ENCODE measurements around the gene CD177.
"Not testable (repeated sequence)": the region's sequence is repeated elsewhere in the genome, so short reads cannot be mapped to it uniquely, and the experiment has no call there.

CD177 gene

DNA sequence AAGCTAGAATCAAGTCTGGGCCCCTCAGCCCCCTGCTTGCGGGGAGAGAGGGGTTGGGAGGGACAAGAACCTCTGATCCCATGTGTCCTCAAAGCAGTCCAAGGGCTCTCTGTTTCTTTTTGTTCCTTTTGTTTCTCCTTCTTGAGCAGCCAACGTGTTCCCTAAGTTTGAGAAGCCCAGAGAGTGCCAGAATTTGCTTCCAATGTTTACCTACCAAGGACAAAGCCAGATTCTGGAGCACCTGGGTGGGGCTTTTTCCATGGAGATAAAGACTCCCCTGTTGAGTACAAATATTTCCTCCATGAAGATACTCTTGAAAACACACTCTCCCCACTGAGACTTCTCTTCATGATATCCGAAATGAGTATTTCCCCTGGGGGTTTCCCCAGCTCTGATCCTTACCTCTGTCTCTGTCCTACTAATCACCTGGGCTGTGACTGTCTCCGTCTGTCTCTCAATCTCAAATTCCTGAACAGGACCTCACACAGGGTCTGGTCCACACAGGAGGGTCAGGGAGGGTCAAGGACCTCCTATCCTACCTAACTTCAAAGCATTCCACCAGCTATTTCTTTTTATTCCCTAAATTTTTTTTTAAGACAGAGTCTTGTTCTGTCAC lies 27.4 kb downstream of the CD177 start:
- no peak for DNase-seq (ENCODE audit: low read depth in 2 of 2, low spot score in 1 of 2)

- DNase-seq (ENCODE audit: low read depth in 2 of 2, low spot score in 1 of 2) = not testable (repeated sequence)
Measured at GRCh38 chr19:43382586-43383216, 29.2 kb downstream of the CD177 start.

DNA sequence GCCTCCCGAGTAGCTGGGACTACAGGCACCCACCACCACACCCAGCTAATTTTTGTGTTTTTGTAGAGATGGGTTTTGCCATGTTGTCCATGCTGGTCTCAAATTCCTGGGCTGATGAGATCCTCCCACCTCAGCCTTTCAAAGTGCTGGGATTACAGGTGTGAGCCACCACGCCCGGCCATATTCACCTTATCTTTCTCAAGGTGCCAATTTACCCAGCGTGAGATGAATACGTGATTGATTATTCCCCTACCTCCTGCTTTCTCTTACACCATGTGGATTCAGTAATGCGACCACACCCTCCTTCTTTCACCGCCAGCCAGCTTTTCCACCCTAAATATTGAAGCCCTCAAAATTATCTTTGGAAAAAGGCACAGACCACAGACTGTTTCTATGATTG lies 29.8 kb downstream of the CD177 start:
- DNase-seq (ENCODE audit: low read depth in 2 of 2, low spot score in 1 of 2) = not testable (repeated sequence)

DNA sequence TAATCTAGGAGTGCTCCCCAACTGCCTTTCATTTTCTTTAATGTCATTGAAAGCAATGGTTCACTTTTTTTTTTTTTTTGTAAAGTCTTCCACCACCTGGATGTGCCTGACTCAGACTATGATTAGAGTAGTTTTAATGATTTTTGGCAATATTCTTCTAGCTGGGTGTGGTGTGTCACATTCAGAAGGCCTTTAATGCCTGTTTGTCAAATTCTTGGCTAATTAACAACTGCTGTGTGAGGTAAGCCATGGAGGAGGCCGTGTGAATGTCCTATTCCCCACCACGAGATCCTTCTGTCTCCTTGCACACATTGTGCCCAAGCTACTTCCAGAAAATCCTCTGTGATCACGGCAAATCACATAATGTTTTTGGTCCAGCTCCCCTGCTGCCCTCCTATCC lies 30.3 kb downstream of the CD177 start:
- not testable (repeated sequence) for DNase-seq (ENCODE audit: low read depth in 2 of 2, low spot score in 1 of 2)

GRCh38 chr19:43390903-43391551 lies 37.5 kb downstream of the CD177 start:
- not testable (repeated sequence) for DNase-seq (ENCODE audit: low read depth in 2 of 2, low spot score in 1 of 2)

DNA sequence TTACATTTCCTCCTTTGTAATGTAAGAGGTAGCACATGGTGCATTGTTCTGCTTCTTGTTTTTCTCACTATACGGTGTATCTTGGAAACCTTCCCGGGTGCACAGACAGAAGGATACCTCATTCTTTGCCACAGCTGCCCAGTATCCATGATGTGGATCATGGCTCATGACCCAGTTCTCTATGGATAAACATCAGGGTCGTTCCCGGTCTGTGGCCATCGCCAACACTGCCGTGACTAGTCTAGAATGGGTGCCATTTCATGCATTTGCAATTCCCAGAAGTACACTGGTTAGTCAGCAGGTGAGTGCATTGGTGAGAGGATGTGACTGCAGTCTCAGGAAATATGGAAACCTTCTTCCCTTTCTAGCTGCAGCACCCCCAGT lies 38.1 kb downstream of the CD177 start:
- DNase-seq (ENCODE audit: low read depth in 2 of 2, low spot score in 1 of 2) = not testable (repeated sequence)

DNA sequence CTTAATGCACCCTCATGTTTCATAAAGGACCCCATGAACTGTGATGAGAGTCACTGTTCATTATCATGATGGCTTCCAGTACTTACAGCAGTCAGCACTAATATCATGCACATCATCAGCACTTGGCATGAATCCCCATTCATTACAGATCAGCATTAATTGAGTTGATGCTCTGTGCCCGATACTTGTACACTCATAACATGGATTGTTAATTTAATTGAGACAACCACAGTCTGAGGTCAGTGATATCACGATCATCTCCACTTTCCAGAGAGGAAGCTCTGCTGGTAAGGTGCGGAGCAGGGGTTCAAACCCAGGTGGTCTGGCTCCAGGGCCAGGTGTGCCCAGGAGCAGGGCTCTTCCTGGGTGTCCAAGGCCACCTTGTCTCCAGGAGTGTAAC lies 40.0 kb downstream of the CD177 start:
- DNase-seq (ENCODE audit: low read depth in 2 of 2, low spot score in 1 of 2) = not testable (repeated sequence)

GRCh38 chr19:43395561-43395960 lies 42.1 kb downstream of the CD177 start:
- DNase-seq (ENCODE audit: low read depth in 2 of 2, low spot score in 1 of 2) = no peak

GRCh38 chr19:43406297-43406696 lies 52.8 kb downstream of the CD177 start:
- DNase-seq (ENCODE audit: low read depth in 2 of 2, low spot score in 1 of 2) = no peak

DNA sequence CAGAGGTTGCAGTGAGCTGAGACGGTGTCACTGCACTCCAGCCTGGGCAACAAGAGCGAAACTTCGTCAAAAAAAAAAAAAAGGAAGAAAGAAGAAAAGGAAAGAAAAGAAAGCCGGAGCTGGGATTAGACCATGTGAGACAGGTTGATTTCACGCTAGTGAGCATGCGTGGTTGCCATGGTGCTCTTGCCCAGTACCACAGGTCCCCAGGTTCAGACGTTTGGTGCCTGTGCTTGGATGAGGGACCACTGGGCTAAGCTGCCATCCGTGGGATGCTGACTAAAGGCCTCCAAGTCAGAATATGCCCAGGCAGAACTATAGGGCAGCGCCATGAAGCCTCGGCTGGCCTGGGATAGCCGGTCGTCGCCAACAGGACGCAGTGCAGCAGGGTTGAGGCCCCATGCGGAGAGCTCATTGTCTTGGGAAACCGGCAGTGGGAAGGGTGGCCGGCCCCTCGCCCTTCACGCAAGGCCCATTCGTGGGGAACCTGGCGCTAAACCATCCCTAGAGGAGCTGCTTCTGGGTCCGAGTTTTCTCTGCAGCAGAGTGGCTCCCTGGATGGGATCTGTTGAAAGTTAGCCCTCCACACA lies 54.0 kb downstream of the CD177 start:
- DNase-seq (ENCODE audit: low read depth in 2 of 2, low spot score in 1 of 2) = no peak

DNA sequence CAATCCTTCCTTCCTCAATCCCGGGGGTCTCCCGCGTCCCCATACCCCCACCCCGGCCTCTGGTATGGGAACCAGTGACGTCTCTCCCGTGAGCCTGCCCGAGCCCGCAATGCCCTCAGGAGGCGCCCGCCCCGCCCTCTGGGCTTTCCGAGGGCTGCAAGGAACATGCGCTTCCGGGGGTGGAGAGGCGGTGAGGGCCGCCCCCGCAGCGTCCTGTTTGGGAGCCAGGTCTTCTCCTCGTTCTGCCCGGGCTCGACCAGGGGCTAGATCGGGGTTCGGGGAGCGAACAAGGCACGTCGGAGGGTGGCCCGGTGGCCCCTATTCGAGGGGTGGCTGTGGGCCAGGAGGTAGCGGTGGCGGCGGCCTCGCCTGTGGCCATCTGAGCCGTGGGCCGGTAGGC lies 54.6 kb downstream of the CD177 start:
- DNase-seq (ENCODE audit: low read depth in 2 of 2, low spot score in 1 of 2) = no peak

DNA sequence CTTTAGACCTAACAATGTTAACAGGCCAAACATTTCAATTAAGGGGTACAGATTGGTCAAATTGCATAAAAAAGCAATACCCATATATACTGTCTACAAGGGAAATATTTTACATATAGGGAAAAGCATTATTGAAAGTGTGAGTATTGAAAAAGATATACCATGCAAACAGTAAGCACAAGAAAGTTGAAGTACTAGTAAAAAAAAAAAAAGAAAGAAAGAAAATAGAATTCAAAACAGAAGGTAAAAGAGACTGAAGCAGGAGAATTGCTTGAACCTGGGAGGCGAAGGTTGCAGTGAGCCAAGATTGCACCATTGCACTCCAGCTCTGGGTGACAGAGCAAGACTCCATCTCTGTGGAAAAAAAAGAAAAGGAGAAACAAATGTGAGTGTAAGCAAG lies 55.9 kb downstream of the CD177 start:
- DNase-seq (ENCODE audit: low read depth in 2 of 2, low spot score in 1 of 2) = no peak

- no peak for DNase-seq (ENCODE audit: low read depth in 2 of 2, low spot score in 1 of 2)
Measured at GRCh38 chr19:43412441-43412840, 59.0 kb downstream of the CD177 start.

Data from stimulated activated CD8-positive, alpha-beta memory T cell treated with anti-CD3 and anti-CD28 coated beads, Interleukin-4, amount 100 ng/mL, for 4 hours (primary cell).